Measurements from ENCODE around the gene SP3. TPM values are rescaled to one million over a fixed set of nuclear protein-coding genes. Genes with fewer than 3 reads are reported as not detected.

The SP3 gene
- polyA plus RNA-seq, 2 of the 4 experiments (the other 2 are of a cell fraction) = 40.1 to 83.1 TPM

DNA sequence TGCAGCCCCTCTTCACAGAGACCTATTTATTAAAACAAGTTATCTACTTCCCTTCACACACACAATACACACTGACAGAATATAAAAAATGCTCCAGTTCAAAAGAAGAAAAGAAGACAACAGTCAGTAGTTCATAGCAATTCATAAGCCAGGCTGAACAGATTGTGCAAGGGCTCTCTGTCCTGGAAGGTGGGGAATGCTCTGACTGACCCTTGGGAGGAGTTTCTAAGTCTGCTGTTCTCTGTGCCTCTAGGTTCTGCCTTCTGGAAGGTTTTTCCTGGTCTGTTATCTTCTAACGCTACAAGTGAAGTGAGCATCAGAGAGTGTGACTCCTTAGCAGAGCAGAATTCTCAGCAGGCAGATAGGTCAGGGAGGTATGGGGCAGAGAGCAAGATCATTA is 35.7 kb downstream of the SP3 start (continued):
- TF ChIP-seq, protein P1, sequence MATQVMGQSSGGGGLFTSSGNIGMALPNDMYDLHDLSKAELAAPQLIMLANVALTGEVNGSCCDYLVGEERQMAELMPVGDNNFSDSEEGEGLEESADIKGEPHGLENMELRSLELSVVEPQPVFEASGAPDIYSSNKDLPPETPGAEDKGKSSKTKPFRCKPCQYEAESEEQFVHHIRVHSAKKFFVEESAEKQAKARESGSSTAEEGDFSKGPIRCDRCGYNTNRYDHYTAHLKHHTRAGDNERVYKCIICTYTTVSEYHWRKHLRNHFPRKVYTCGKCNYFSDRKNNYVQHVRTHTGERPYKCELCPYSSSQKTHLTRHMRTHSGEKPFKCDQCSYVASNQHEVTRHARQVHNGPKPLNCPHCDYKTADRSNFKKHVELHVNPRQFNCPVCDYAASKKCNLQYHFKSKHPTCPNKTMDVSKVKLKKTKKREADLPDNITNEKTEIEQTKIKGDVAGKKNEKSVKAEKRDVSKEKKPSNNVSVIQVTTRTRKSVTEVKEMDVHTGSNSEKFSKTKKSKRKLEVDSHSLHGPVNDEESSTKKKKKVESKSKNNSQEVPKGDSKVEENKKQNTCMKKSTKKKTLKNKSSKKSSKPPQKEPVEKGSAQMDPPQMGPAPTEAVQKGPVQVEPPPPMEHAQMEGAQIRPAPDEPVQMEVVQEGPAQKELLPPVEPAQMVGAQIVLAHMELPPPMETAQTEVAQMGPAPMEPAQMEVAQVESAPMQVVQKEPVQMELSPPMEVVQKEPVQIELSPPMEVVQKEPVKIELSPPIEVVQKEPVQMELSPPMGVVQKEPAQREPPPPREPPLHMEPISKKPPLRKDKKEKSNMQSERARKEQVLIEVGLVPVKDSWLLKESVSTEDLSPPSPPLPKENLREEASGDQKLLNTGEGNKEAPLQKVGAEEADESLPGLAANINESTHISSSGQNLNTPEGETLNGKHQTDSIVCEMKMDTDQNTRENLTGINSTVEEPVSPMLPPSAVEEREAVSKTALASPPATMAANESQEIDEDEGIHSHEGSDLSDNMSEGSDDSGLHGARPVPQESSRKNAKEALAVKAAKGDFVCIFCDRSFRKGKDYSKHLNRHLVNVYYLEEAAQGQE (IDR thresholded peaks at IDR 0.05) = no peak
- TF ChIP-seq, protein P2, sequence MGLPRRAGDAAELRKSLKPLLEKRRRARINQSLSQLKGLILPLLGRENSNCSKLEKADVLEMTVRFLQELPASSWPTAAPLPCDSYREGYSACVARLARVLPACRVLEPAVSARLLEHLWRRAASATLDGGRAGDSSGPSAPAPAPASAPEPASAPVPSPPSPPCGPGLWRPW (IDR thresholded peaks at IDR 0.05) = no peak

DNA sequence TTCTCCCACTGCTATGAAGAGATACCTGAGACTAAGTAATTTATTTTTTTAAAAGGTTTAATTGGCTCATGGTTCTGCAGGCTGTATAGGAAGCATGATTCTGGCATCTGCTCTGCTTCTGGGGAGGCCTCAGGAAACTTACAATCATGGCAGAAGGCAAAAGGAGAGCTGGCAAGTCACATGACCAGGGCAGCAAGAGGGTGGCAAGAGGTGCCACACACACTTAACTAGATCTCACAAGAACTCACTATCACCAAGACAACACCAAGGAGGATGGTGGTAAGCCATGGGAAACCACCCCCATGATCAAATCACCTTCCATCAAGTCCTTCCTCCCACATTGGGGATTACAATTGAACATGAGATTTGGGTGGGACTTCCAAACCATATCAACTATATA is 38.3 kb downstream of the SP3 start:
- no peaks in the 10 kb centered on the region for H3K9me3 ChIP-seq
- CTCF ChIA-PET = no interaction called here

DNA sequence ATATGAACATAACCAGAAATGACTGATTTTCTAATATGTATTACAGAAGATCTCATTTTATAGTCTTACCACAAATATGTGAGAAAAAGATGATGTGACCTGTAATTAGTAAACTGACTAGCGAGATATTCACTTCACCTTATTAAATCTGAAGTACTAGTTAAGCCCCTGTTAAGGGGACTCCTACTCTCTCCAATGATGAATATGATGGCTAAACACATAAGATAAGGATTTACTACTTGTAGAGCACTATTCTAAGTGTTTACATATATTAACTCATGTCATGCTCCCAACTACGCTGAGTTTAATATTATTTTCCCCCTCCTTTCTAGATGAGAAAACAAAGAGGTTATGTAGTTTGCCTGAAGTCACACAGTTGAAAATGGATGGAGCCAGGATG is 40.9 kb downstream of the SP3 start:
- ChIA-PET CTCF (no interaction called here), POLR2A (no interaction called here)
- Histone ChIP-seq H3K4me2 (no peak overlapping the region), H3K9me3 (no peaks in the 10 kb centered on the region), H3K4me3 (no peak overlapping the region), H3K27ac (no peak overlapping the region), H3K4me1 (peaks cover 37% of the 10 kb centered on the region)
- TF ChIP-seq, protein P3, sequence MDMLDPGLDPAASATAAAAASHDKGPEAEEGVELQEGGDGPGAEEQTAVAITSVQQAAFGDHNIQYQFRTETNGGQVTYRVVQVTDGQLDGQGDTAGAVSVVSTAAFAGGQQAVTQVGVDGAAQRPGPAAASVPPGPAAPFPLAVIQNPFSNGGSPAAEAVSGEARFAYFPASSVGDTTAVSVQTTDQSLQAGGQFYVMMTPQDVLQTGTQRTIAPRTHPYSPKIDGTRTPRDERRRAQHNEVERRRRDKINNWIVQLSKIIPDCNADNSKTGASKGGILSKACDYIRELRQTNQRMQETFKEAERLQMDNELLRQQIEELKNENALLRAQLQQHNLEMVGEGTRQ (IDR thresholded peaks at IDR 0.05) = no peak
- no peak for TF ChIP-seq HEYL (CRISPR knock-in tag; IDR thresholded peaks at IDR 0.05)
- no peak for DNase-seq (ENCODE audit: low read depth in 1 of 2, low spot score in 1 of 2)
- FAIRE-seq = no peak
- WGBS (ENCODE audit: missing lambda C conversion rate) = 88% methylated on average over 2 of the region's 2 CpGs
- ATAC-seq = no peak

More for the DNA sequence above, 38.3 kb downstream of the SP3 start:
- no peak for ATAC-seq
- Histone ChIP-seq H3K27ac (no peak overlapping the region), H3K4me1 (peaks cover 37% of the 10 kb centered on the region), H3K4me2 (no peak overlapping the region), H3K4me3 (no peak overlapping the region)
- POLR2A ChIA-PET = no interaction called here
- no peak for FAIRE-seq
- TF ChIP-seq, protein P2 (IDR thresholded peaks at IDR 0.05) = no peak
- TF ChIP-seq MYC (IDR thresholded peaks at IDR 0.05; ENCODE audit: borderline replicate concordance, low read length) (no peak), FOSL2 (IDR thresholded peaks at IDR 0.05) (no peak), FOSL2 (CRISPR knock-in tag; IDR thresholded peaks at IDR 0.05) (no peak), SMC3 (IDR thresholded peaks at IDR 0.05) (no peak), TFCP2L1 (CRISPR knock-in tag; IDR thresholded peaks at IDR 0.05) (no peak), TP53 (CRISPR knock-in tag; IDR thresholded peaks at IDR 0.05) (no peak), PHF8 (IDR thresholded peaks at IDR 0.05; ENCODE audit: borderline replicate concordance, low read depth) (no peak)
- TF ChIP-seq, protein P4, sequence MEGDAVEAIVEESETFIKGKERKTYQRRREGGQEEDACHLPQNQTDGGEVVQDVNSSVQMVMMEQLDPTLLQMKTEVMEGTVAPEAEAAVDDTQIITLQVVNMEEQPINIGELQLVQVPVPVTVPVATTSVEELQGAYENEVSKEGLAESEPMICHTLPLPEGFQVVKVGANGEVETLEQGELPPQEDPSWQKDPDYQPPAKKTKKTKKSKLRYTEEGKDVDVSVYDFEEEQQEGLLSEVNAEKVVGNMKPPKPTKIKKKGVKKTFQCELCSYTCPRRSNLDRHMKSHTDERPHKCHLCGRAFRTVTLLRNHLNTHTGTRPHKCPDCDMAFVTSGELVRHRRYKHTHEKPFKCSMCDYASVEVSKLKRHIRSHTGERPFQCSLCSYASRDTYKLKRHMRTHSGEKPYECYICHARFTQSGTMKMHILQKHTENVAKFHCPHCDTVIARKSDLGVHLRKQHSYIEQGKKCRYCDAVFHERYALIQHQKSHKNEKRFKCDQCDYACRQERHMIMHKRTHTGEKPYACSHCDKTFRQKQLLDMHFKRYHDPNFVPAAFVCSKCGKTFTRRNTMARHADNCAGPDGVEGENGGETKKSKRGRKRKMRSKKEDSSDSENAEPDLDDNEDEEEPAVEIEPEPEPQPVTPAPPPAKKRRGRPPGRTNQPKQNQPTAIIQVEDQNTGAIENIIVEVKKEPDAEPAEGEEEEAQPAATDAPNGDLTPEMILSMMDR (IDR thresholded peaks at IDR 0.05) = no peak
- DNase-seq (ENCODE audit: low read depth in 1 of 2, low spot score in 1 of 2) = no peak

DNA sequence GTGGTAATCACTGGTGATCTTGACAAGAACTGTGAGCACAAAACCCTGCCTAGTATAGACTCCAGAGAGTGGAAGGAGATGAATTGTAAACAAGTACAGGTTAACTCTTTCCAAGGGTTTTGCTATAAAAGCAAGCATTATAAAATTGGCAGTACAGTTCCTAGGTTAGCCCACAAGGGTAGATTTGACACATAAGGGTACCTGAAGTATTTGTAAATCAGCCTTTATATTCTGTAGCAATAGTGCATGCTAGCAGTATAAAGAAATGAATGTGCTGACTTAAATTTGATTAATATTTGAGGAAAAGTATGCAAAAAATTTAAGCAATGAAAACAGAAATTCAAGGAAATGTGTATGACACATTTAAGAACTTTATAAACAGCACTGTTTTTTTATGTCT is 42.4 kb downstream of the SP3 start:
- TF ChIP-seq, protein P3 (IDR thresholded peaks at IDR 0.05) = no peak
- TF ChIP-seq MAFK (IDR thresholded peaks at IDR 0.05; ENCODE audit: partially characterized antibody) (no peak), HOXA7 (CRISPR knock-in tag; IDR thresholded peaks at IDR 0.05) (no peak), JUNB (IDR thresholded peaks at IDR 0.05) (no peak), NPAS2 (CRISPR knock-in tag; IDR thresholded peaks at IDR 0.05; ENCODE audit: borderline replicate concordance) (no peak), ESRRA (IDR thresholded peaks at IDR 0.05; ENCODE audit: borderline replicate concordance, low read length) (no peak), POLR2AphosphoS2 (conservative IDR thresholded peaks at IDR 0.05; ENCODE audit: low read length) (no peak), ZNF302 (CRISPR knock-in tag; IDR thresholded peaks at IDR 0.05) (no peak), MAZ (IDR thresholded peaks at IDR 0.05; ENCODE audit: borderline replicate concordance, low read depth, low read length) (no peak), EP300 (IDR thresholded peaks at IDR 0.05) (no peak)
- TF ChIP-seq, protein P5, sequence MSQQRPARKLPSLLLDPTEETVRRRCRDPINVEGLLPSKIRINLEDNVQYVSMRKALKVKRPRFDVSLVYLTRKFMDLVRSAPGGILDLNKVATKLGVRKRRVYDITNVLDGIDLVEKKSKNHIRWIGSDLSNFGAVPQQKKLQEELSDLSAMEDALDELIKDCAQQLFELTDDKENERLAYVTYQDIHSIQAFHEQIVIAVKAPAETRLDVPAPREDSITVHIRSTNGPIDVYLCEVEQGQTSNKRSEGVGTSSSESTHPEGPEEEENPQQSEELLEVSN (IDR thresholded peaks at IDR 0.05; ENCODE audit: borderline replicate concordance, low read depth) = no peak
- TF ChIP-seq, protein P6, sequence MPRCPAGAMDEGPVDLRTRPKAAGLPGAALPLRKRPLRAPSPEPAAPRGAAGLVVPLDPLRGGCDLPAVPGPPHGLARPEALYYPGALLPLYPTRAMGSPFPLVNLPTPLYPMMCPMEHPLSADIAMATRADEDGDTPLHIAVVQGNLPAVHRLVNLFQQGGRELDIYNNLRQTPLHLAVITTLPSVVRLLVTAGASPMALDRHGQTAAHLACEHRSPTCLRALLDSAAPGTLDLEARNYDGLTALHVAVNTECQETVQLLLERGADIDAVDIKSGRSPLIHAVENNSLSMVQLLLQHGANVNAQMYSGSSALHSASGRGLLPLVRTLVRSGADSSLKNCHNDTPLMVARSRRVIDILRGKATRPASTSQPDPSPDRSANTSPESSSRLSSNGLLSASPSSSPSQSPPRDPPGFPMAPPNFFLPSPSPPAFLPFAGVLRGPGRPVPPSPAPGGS (IDR thresholded peaks at IDR 0.05) = no peak
- no peak overlapping the region for H3K27ac ChIP-seq
- FAIRE-seq (no peak), ATAC-seq (peak in 1 of 2 experiments; percentile 52; a peak in 3 of 6 replicates), DNase-seq (ENCODE audit: low read depth in 1 of 2, low spot score in 1 of 2) (no peak)
- no peak overlapping the region for H3K4me2 ChIP-seq
- no peak overlapping the region for H3K4me3 ChIP-seq
- H3K4me1 ChIP-seq = peaks cover 37% of the 10 kb centered on the region
- no peaks in the 10 kb centered on the region for H3K9me3 ChIP-seq
- ChIA-PET CTCF (no interaction called here), POLR2A (no interaction called here)
